Body of pancreas (tissue), 4 donors: ENCODE results near the gene ACSL3. TPM values are rescaled to one million over a fixed set of nuclear protein-coding genes. Genes with fewer than 3 reads are reported as not detected.
"Not testable (repeated sequence)": the region's sequence is repeated elsewhere in the genome, so short reads cannot be mapped to it uniquely, and the experiment has no call there.

Source experiments
- ATAC-seq: fragments of 150-250 bp; one replicate; pipeline ENCODE4 v1.9.1; 2016
- DNase-seq, 4 donors: peaks; one replicate each; pipeline ENCODE4 v3.0.0-alpha.2; 2019
- H3K27ac ChIP-seq, 4 donors: fragments of 200-600 bp; sonication (generic); 1 replicate in 3 of 4; 2 replicates in 1 of 4; pipeline versions ENCODE4 v1.5.1 to v1.6.1; 2016 to 2019; ENCODE audit warnings: mild to moderate bottlenecking in 1 of 4, mixed read lengths in 1 of 4, moderate library complexity in 1 of 4
- H3K27me3 ChIP-seq, 2 donors: fragments of 200-600 bp; sonication (generic); one replicate each; pipeline ENCODE4 v1.6.0; 2016; ENCODE audit warnings: mild to moderate bottlenecking in 1 of 2
- H3K36me3 ChIP-seq, 2 donors: fragments of 200-600 bp; sonication (generic); replicated peaks in 1 of 2; 2 replicates each; pipeline ENCODE4 v1.5.1; 2016; ENCODE audit warnings: low read depth in 2 of 2; ENCODE audit not compliant: insufficient read depth in 1 of 2
- H3K4me1 ChIP-seq: fragments of 200-600 bp; sonication (generic); one replicate; pipeline ENCODE4 v1.6.0; 2016
- H3K4me3 ChIP-seq, 2 donors: fragments of 200-600 bp; sonication (generic); 1 replicate in 1 of 2; 2 replicates in 1 of 2; pipeline ENCODE4 v1.5.1; 2016 to 2019
- H3K9me3 ChIP-seq, 3 donors: fragments of 200-600 bp; sonication (generic); 1 replicate in 2 of 3; 2 replicates in 1 of 3; pipeline ENCODE4 v1.5.1; 2016
- CTCF ChIP-seq, 7 experiments: fragments of 450-650 bp in 4 of 7; fragments of 200-600 bp in 3 of 7; sonication (generic) in 3 of 7; IDR thresholded peaks; one replicate each; pipeline ENCODE4 v1.5.1; 2016 to 2019; ENCODE audit warnings: antibody characterized with exemption in 7 of 7
- POLR2A ChIP-seq, 3 donors: fragments of 450-650 bp; IDR thresholded peaks; one replicate each; pipeline ENCODE4 v1.6.1; 2016; ENCODE audit warnings: antibody characterized with exemption in 3 of 3, mild to moderate bottlenecking in 2 of 3
- WGBS, 2 donors: methylation state at CpG; one replicate each; pipeline ENCODE4 v1.1.5; 2017; 5-methylcytosine and 5-hydroxymethylcytosine counted together
- intact Hi-C: fragments of 100-400 bp; cut with DNase I; formaldehyde crosslinking; loops from one replicate; pipeline ENCODE4 v1.15.1; 2023
- total RNA-seq, 2 donors: library from RNA; depleted of rRNA; stranded (reverse); fragments of >200 nt; gene quantifications; one replicate each; pipeline ENCODE4 v1.1.0, GENCODE V29; 2016

ACSL3 gene
- total RNA-seq, 2 donors from 2014 or later: 24.6 to 60.0 TPM

DNA sequence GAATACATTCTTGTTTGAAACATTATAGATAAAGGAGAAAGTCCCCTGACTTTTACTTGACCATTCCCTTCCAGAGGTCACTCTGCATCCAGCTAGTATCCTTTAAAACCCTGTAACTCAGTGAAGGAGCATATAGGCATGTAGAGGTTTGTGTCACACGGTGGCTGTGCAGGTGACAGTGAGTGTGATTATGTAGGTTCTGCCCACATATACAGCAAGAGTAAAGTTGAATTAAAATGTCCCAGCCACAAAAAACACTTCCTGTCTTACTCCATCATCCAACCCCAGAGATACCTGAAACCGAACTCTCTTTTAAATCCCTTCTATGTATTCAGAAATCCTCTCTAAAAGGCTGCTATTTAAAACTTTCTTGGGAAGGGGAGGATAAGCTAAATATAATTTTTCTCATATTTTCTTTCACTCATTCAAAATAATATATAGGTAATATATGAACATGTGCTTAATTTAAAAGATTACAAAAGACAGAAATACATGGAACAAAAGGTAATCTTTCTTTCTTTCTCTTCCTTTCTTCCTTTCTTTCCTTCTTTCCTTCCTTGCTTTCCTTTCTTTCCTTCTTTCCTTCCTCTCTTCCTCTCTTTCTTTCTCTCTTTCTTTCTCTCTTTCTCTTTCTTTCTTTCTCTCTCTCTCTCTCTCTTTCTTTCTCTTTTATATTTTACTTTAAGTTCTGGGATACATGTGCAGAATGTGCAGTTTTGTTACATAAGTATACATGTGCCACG lies 20.6 kb upstream of the ACSL3 start:
- H3K36me3 ChIP-seq: no peaks in the 10 kb centered on the region
- peaks cover 13% of the 10 kb centered on the region for H3K4me1 ChIP-seq
- WGBS, 2 donors: 75 to 88% methylated on average over 3 of the region's 3 CpGs
- H3K9me3 ChIP-seq: no peaks in the 10 kb centered on the region
- ATAC-seq (no peak), DNase-seq (no peak)
- no peaks in the 10 kb centered on the region for H3K27me3 ChIP-seq
- H3K4me3 ChIP-seq: no peak overlapping the region
- no peak for TF ChIP-seq POLR2A (IDR thresholded peaks at IDR 0.05)
- no peak for TF ChIP-seq CTCF (IDR thresholded peaks at IDR 0.05)
- H3K27ac ChIP-seq: no peak overlapping the region
- intact Hi-C loops: no loop called here

DNA sequence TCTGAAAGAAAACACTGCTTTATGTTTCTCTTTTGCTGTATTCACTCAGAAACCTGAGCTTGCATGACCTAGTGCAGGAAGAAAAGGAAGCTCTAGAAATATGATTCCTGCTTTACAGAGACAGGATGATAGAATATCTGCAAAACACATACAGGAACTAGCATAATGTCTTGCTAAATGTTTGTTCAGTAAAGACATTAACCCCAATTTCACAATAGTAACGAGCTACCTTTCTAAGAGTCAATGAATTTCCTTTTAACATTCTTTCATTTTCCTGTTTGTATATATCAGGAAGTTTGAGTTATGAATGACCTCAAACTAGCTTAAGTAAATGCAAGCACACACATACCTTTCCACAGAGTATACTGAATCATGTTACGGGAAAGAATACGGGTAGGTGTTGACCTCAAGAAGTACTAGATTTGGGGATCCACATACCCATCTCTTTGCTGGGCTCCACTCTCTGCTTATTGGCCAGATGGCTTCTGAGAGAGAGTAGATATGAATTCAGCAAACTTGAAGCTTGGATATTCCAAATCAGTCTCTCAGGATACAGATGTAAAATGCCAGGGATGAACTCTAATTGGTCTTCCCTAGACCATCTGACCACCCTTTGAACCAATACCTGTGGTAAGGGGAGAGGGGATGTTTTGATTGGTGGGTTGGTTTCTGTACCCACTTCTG lies 18.2 kb upstream of the ACSL3 start:
- TF ChIP-seq CTCF (IDR thresholded peaks at IDR 0.05) (no peak), POLR2A (IDR thresholded peaks at IDR 0.05) (no peak)
- no peaks in the 10 kb centered on the region for H3K27me3 ChIP-seq
- no peak for DNase-seq
- no peak overlapping the region for H3K4me3 ChIP-seq
- H3K9me3 ChIP-seq: no peaks in the 10 kb centered on the region
- H3K27ac ChIP-seq: no peak overlapping the region
- intact Hi-C loops: no loop called here
- WGBS, 2 donors: 26 to 32% methylated on average over 3 of the region's 3 CpGs
- peak; percentile 40 for ATAC-seq
- H3K36me3 ChIP-seq: no peaks in the 10 kb centered on the region
- H3K4me1 ChIP-seq: peaks cover 8% of the 10 kb centered on the region

GRCh38 chr2:222844323-222844722 lies 16.5 kb upstream of the ACSL3 start:
- Histone ChIP-seq H3K27me3 (no peaks in the 10 kb centered on the region), H3K36me3 (no peaks in the 10 kb centered on the region), H3K4me3 (no peak overlapping the region), H3K4me1 (peaks cover 8% of the 10 kb centered on the region), H3K27ac (peak overlapping the region in 1 of 4 donors; percentile 7), H3K9me3 (no peaks in the 10 kb centered on the region)
- intact Hi-C loops: no loop called here
- WGBS, 2 donors: 56 to 81% methylated on average over 6 of the region's 6 CpGs
- ATAC-seq (no peak), DNase-seq (peak in 1 of 4 donors; percentile 26)
- TF ChIP-seq CTCF (IDR thresholded peaks at IDR 0.05) (no peak), POLR2A (IDR thresholded peaks at IDR 0.05) (no peak)

DNA sequence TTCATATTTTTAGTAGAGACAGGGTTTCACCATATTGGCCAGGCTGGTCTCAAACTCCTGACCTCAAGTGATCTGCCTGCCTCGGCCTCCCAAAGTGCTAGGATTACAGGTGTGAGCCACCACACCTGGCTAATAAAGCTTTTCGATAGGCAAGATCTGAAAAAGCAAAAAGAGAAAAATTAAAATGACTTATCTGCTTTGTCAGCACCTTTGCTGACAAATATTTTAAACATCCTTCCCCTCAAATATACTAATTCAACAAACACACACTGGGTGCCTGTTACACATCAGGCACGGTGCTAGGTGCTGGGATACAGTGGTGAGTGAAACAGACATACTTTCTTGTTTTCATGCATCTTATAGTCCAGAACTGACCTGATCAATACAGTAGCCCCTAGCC lies 15.5 kb upstream of the ACSL3 start:
- intact Hi-C loops, DNase-seq, ATAC-seq, H3K4me1 ChIP-seq, H3K36me3 ChIP-seq, H3K27me3 ChIP-seq, H3K9me3 ChIP-seq, H3K4me3 ChIP-seq, H3K27ac ChIP-seq: not testable (repeated sequence)
- WGBS, 2 donors: 94 to 100% methylated on average over 3 of the region's 3 CpGs

GRCh38 chr2:222846003-222846402 lies 14.8 kb upstream of the ACSL3 start:
- ATAC-seq (no peak), DNase-seq (no peak)
- Histone ChIP-seq H3K27me3 (no peaks in the 10 kb centered on the region), H3K9me3 (no peaks in the 10 kb centered on the region), H3K27ac (no peak overlapping the region), H3K4me3 (no peak overlapping the region), H3K36me3 (no peaks in the 10 kb centered on the region), H3K4me1 (peaks cover 8% of the 10 kb centered on the region)
- TF ChIP-seq POLR2A (IDR thresholded peaks at IDR 0.05): no peak
- TF ChIP-seq CTCF (IDR thresholded peaks at IDR 0.05): no peak
- intact Hi-C loops: no loop called here
- WGBS, 2 donors: 47 to 64% methylated on average over 4 of the region's 4 CpGs

DNA sequence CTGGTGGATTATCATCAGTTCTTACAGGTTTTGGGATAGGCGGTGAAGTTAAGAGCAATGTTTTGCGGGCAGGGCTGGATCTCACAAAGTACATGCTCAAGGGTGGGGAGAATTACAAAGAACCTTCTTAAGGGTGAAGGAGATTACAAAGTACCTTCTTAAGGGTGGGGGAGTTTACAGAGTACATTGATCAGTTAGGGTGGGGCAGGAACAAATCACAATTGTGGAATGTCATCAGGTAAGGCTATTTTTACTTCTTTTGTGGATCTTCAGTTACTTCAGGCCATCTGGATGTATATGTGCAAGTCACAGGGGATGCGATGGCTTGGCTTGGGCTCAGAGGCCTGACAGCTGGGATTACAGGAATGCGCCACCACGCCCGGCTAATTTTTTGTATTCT lies 12.8 kb upstream of the ACSL3 start:
- 95 to 96% methylated on average over 6 of the region's 6 CpGs for WGBS, 2 donors
- ATAC-seq, intact Hi-C loops: not testable (repeated sequence)

More for the DNA sequence above, 12.8 kb upstream of the ACSL3 start:
- not testable (repeated sequence) for H3K27ac ChIP-seq, H3K27me3 ChIP-seq, H3K4me3 ChIP-seq, H3K4me1 ChIP-seq, H3K9me3 ChIP-seq, H3K36me3 ChIP-seq, DNase-seq
